ENCODE measurements around the gene SRF. TPM values are rescaled to one million over a fixed set of nuclear protein-coding genes. Genes with fewer than 3 reads are reported as not detected.

Gene SRF
- total RNA-seq, 1 experiment from 2014 or later: 32.1 TPM

GRCh38 chr6:43150051-43150751, 20.9 kb upstream of the SRF start:
- H3K9me3 Mint-ChIP-seq (ENCODE audit: unreplicated experiment): no peaks in the 10 kb centered on the region
- H3K4me3 Mint-ChIP-seq (ENCODE audit: unreplicated experiment): no peak overlapping the region
- H3K4me1 Mint-ChIP-seq (ENCODE audit: insufficient read depth, unreplicated experiment): peaks cover 9% of the 10 kb centered on the region
- POLR2A ChIA-PET: interaction anchor here (0.9 kb wide), 1 partner anchor 91 kb away, joined by 4 read pairs; the partner anchor contains the start of genes KLC4 and MRPL2
- no peak for TF ChIP-seq CTCF (IDR thresholded peaks at IDR 0.05; ENCODE audit: unreplicated experiment)
- H3K27me3 Mint-ChIP-seq (ENCODE audit: insufficient read depth, unreplicated experiment): no peaks in the 10 kb centered on the region
- H3K27ac Mint-ChIP-seq (ENCODE audit: low read depth, unreplicated experiment): no peak overlapping the region
- no TSS peak for BruUV-seq (replicated peaks)
- DNase-seq (ENCODE audit: unreplicated experiment): no peak
- H3K36me3 Mint-ChIP-seq (ENCODE audit: insufficient read depth, unreplicated experiment): no peaks in the 10 kb centered on the region
- intact Hi-C loops (cut with micrococcal nuclease): no loop called here
- CTCF ChIA-PET: interaction anchor here (0.6 to 1.0 kb wide), 2 partner anchors 41 to 56 kb away, joined by 3 read pairs; no protein-coding TSS in a partner anchor

DNA sequence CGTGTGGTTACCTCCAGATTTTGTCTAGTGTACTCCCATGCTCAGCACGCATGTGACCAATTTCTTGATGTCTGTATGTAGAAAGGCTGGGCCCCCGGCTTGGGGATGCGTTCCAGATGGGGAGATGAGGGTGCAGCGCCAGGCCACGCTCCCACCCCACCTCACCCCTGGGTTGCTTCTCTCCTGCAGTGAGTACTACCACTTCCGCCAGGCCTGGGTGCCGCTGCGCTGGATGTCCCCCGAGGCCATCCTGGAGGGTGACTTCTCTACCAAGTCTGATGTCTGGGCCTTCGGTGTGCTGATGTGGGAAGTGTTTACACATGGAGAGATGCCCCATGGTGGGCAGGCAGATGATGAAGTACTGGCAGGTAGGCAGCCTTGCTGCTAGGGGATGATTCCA, 11.5 kb upstream of the SRF start:
- ChIA-PET CTCF (interaction anchor here (1.1 to 1.3 kb wide), 2 partner anchors 16 to 101 kb away, joined by 3 to 4 read pairs; partner anchors contain the start of genes KLC4 and MRPL2), POLR2A (interaction anchor here (0.7 kb wide), 1 partner anchor 357 kb away, joined by 3 read pairs; the partner anchor contains the start of genes POLR1C and YIPF3)
- intact Hi-C loops (cut with micrococcal nuclease): no loop called here
- no peaks in the 10 kb centered on the region for H3K27me3 Mint-ChIP-seq (ENCODE audit: insufficient read depth, unreplicated experiment)
- no peak for TF ChIP-seq CTCF (IDR thresholded peaks at IDR 0.05; ENCODE audit: unreplicated experiment)
- no peak overlapping the region for H3K4me3 Mint-ChIP-seq (ENCODE audit: unreplicated experiment)
- H3K27ac Mint-ChIP-seq (ENCODE audit: low read depth, unreplicated experiment): no peak overlapping the region
- H3K9me3 Mint-ChIP-seq (ENCODE audit: unreplicated experiment): no peaks in the 10 kb centered on the region
- BruUV-seq (replicated peaks): no TSS peak
- peaks cover 12% of the 10 kb centered on the region for H3K36me3 Mint-ChIP-seq (ENCODE audit: insufficient read depth, unreplicated experiment)
- no peaks in the 10 kb centered on the region for H3K4me1 Mint-ChIP-seq (ENCODE audit: insufficient read depth, unreplicated experiment)
- DNase-seq (ENCODE audit: unreplicated experiment): no peak

DNA sequence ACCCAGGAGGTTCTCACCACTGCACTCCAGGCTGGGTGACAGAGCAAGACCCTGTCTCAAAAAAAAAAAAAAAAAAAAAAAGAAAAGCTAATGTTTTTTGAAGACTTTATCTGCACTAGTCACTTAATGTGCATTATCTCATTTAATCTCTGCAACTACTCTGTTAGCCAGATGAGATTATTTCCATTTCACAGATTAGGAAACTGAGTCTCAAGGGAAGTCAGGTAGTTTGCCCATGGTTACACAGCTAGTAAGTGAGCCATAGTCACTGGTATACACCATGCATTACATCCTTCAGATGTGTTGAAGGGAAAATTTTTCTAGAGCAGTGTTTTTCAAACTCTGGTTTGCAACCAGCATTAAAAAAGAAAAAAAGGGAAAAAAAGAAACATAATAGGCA, 7.2 kb upstream of the SRF start:
- H3K27me3 Mint-ChIP-seq (ENCODE audit: insufficient read depth, unreplicated experiment): no peaks in the 10 kb centered on the region
- H3K27ac Mint-ChIP-seq (ENCODE audit: low read depth, unreplicated experiment): no peak overlapping the region
- peaks cover 7% of the 10 kb centered on the region for H3K36me3 Mint-ChIP-seq (ENCODE audit: insufficient read depth, unreplicated experiment)
- intact Hi-C loops (cut with micrococcal nuclease): no loop called here
- no peak for DNase-seq (ENCODE audit: unreplicated experiment)
- BruUV-seq (replicated peaks): no TSS peak
- no peaks in the 10 kb centered on the region for H3K4me1 Mint-ChIP-seq (ENCODE audit: insufficient read depth, unreplicated experiment)
- no peaks in the 10 kb centered on the region for H3K9me3 Mint-ChIP-seq (ENCODE audit: unreplicated experiment)
- H3K4me3 Mint-ChIP-seq (ENCODE audit: unreplicated experiment): no peak overlapping the region
- ChIA-PET POLR2A (no interaction called here), CTCF (interaction anchor here (0.6 to 0.7 kb wide), 6 partner anchors 9 to 343 kb away, joined by 3 to 7 read pairs (median 4); no protein-coding TSS in a partner anchor)
- no peak for TF ChIP-seq CTCF (IDR thresholded peaks at IDR 0.05; ENCODE audit: unreplicated experiment)

DNA sequence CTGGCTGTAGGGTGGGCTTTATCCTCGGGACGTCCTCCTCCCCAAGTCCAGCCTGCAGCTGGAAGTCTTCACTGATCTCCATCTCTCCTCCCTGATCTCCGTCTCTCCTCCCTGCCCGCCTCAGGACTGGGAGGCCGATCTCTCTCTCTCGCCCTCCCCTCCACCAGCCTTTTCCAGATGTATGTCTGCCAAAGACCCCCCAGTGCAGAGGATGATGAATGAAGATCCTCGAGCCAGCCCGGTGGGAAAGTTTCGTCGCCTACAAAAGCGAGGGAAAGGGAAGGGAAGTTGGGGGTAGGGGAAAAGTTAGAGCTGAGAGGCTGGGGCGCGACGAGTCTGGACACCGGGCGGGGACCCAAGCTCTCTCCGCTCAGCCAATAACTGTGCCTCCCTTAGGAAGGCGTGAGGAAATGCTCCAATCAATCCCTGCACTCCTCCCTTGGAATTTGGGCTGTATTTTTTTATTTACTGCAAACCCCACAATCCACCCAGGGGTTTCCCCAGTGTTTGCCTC, 595 bp upstream of the SRF start:
- peaks cover 30% of the 10 kb centered on the region for H3K4me1 Mint-ChIP-seq (ENCODE audit: insufficient read depth, unreplicated experiment)
- intact Hi-C loops (cut with micrococcal nuclease): loop anchor here (2.0 to 5.0 kb wide), 2 partner anchors 58 to 347 kb away; partner anchors contain the start of genes DNPH1, POLR1C and YIPF3
- peaks cover 15% of the 10 kb centered on the region for H3K36me3 Mint-ChIP-seq (ENCODE audit: insufficient read depth, unreplicated experiment)
- peak overlapping the region; percentile 83 for H3K27ac Mint-ChIP-seq (ENCODE audit: low read depth, unreplicated experiment)
- ChIA-PET CTCF (interaction anchor here (0.6 to 1.0 kb wide), 3 partner anchors 21 to 150 kb away, joined by 3 read pairs; no protein-coding TSS in a partner anchor), POLR2A (interaction anchor here (0.6 to 6.1 kb wide), 14 partner anchors 11 to 235 kb away, joined by 3 to 44 read pairs (median 5); partner anchors contain the start of genes CUL7, CUL9, KLC4 and MRPL2)
- no peak for TF ChIP-seq CTCF (IDR thresholded peaks at IDR 0.05; ENCODE audit: unreplicated experiment)
- no peaks in the 10 kb centered on the region for H3K9me3 Mint-ChIP-seq (ENCODE audit: unreplicated experiment)
- peak overlapping the region; percentile 87 for H3K4me3 Mint-ChIP-seq (ENCODE audit: unreplicated experiment)
- no peaks in the 10 kb centered on the region for H3K27me3 Mint-ChIP-seq (ENCODE audit: insufficient read depth, unreplicated experiment)
- no peak for DNase-seq (ENCODE audit: unreplicated experiment)
- TSS peak; percentile 43 for BruUV-seq (replicated peaks)
